ENCODE measurements around the gene SPC24. TPM values are rescaled to one million over a fixed set of nuclear protein-coding genes. Genes with fewer than 3 reads are reported as not detected.
"Not testable (repeated sequence)": the region's sequence is repeated elsewhere in the genome, so short reads cannot be mapped to it uniquely, and the experiment has no call there.

Gene SPC24
- total RNA-seq, 1 experiment from 2014 or later, result 50.6 TPM

DNA sequence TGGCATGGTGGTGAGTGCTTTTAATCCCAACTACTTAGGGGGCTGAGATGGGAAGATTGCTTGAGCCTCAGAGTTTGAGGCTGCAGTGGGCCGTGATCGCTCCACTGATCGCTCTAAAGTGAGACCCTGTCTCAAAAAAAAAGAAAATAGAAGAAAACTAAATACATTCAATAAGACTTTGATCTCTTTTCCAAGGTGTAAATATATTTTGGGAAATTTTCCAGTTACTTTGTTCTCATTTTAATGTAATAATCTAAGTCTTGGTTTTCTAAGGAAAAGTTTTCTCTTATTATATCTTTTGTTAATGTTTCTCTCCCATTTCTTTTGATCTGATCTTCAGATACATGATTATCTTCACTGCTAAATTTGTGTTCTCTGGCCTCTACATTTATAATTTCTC lies 56.7 kb downstream of the SPC24 start:
- intact Hi-C loops (cut with micrococcal nuclease; ENCODE audit: unreplicated experiment), result no loop called here
- TF ChIP-seq, protein P1, sequence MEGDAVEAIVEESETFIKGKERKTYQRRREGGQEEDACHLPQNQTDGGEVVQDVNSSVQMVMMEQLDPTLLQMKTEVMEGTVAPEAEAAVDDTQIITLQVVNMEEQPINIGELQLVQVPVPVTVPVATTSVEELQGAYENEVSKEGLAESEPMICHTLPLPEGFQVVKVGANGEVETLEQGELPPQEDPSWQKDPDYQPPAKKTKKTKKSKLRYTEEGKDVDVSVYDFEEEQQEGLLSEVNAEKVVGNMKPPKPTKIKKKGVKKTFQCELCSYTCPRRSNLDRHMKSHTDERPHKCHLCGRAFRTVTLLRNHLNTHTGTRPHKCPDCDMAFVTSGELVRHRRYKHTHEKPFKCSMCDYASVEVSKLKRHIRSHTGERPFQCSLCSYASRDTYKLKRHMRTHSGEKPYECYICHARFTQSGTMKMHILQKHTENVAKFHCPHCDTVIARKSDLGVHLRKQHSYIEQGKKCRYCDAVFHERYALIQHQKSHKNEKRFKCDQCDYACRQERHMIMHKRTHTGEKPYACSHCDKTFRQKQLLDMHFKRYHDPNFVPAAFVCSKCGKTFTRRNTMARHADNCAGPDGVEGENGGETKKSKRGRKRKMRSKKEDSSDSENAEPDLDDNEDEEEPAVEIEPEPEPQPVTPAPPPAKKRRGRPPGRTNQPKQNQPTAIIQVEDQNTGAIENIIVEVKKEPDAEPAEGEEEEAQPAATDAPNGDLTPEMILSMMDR (IDR thresholded peaks at IDR 0.05), result no peak
- TF ChIP-seq POLR2AphosphoS5 (IDR thresholded peaks at IDR 0.05; ENCODE audit: low read depth, low read length) (no peak), SIN3A (IDR thresholded peaks at IDR 0.05; ENCODE audit: borderline replicate concordance, insufficient read depth, low read depth, low read length) (no peak), TCF7L2 (IDR thresholded peaks at IDR 0.05; ENCODE audit: low read depth, low read length) (no peak)
- TF ChIP-seq, protein P2, sequence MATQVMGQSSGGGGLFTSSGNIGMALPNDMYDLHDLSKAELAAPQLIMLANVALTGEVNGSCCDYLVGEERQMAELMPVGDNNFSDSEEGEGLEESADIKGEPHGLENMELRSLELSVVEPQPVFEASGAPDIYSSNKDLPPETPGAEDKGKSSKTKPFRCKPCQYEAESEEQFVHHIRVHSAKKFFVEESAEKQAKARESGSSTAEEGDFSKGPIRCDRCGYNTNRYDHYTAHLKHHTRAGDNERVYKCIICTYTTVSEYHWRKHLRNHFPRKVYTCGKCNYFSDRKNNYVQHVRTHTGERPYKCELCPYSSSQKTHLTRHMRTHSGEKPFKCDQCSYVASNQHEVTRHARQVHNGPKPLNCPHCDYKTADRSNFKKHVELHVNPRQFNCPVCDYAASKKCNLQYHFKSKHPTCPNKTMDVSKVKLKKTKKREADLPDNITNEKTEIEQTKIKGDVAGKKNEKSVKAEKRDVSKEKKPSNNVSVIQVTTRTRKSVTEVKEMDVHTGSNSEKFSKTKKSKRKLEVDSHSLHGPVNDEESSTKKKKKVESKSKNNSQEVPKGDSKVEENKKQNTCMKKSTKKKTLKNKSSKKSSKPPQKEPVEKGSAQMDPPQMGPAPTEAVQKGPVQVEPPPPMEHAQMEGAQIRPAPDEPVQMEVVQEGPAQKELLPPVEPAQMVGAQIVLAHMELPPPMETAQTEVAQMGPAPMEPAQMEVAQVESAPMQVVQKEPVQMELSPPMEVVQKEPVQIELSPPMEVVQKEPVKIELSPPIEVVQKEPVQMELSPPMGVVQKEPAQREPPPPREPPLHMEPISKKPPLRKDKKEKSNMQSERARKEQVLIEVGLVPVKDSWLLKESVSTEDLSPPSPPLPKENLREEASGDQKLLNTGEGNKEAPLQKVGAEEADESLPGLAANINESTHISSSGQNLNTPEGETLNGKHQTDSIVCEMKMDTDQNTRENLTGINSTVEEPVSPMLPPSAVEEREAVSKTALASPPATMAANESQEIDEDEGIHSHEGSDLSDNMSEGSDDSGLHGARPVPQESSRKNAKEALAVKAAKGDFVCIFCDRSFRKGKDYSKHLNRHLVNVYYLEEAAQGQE (IDR thresholded peaks at IDR 0.05; ENCODE audit: insufficient read depth in 1 of 2, low read depth in 2 of 2, low read length in 1 of 2), result no peak
- BruUV-seq (replicated peaks), result TSS peak; percentile 6
- ATAC-seq, result no peak
- in situ Hi-C loops (cut with HindIII; ENCODE audit: low pct_unique_long_range_greater_than_20kb, low sequenced_read_pairs), result no loop called here
- H3K27me3 ChIP-seq (ENCODE audit: control insufficient read depth, insufficient read depth, low read length), result no peaks in the 10 kb centered on the region
- H3K4me3 ChIP-seq (ENCODE audit: low read depth in 2 of 2, low read length in 2 of 2), result no peak overlapping the region
- H3K9me3 ChIP-seq (ENCODE audit: control insufficient read depth, insufficient read depth, low read depth, low read length), result no peaks in the 10 kb centered on the region
- DNase-seq (ENCODE audit: low read depth, low spot score), result no peak
- H3K36me3 ChIP-seq (ENCODE audit: control insufficient read depth, insufficient read depth, low read length), result peaks cover 6% of the 10 kb centered on the region; the same call in 1 of the 2 replicates
- POLR2A ChIA-PET, result no interaction called here
- peaks cover 20% of the 10 kb centered on the region for H3K4me1 ChIP-seq (ENCODE audit: control insufficient read depth, insufficient read depth, low read length)
- H3K27ac ChIP-seq (ENCODE audit: low read length), result no peak overlapping the region
- CTCF ChIA-PET, result no interaction called here

DNA sequence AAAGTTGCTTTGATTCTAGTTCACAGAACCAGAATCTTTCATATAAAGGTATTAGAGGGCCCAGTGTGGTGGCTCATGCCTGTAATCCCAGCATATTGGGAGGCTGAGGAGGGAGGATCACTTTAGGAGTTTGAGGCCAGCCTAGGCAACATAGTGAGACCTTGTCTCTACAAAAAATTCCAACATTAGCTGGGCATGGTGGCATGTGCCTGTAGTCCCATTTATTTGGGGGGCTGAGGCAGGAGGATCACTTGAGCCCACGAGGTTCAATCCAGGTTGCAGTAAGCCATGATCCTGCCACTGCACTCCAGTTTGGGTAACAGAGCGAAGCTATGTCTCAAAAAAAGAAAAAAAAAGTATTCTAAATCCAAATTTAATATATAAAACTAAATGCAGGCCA lies 57.3 kb downstream of the SPC24 start:
- intact Hi-C loops (cut with micrococcal nuclease; ENCODE audit: unreplicated experiment), result no loop called here
- no peaks in the 10 kb centered on the region for H3K9me3 ChIP-seq (ENCODE audit: control insufficient read depth, insufficient read depth, low read depth, low read length)
- H3K27ac ChIP-seq (ENCODE audit: low read length), result no peak overlapping the region
- ChIA-PET CTCF (no interaction called here), POLR2A (no interaction called here)
- no TSS peak for BruUV-seq (replicated peaks)
- peaks cover 25% of the 10 kb centered on the region for H3K4me1 ChIP-seq (ENCODE audit: control insufficient read depth, insufficient read depth, low read length)
- peaks cover 6% of the 10 kb centered on the region; the same call in 1 of the 2 replicates for H3K36me3 ChIP-seq (ENCODE audit: control insufficient read depth, insufficient read depth, low read length)
- ATAC-seq, result no peak
- no peak for DNase-seq (ENCODE audit: low read depth, low spot score)
- no peak overlapping the region for H3K4me3 ChIP-seq (ENCODE audit: low read depth in 2 of 2, low read length in 2 of 2)
- no peaks in the 10 kb centered on the region for H3K27me3 ChIP-seq (ENCODE audit: control insufficient read depth, insufficient read depth, low read length)
- in situ Hi-C loops (cut with HindIII; ENCODE audit: low pct_unique_long_range_greater_than_20kb, low sequenced_read_pairs), result no loop called here
- TF ChIP-seq, protein P1 (IDR thresholded peaks at IDR 0.05), result no peak
- TF ChIP-seq, protein P2 (IDR thresholded peaks at IDR 0.05; ENCODE audit: insufficient read depth in 1 of 2, low read depth in 2 of 2, low read length in 1 of 2), result no peak
- TF ChIP-seq TCF7L2 (IDR thresholded peaks at IDR 0.05; ENCODE audit: low read depth, low read length) (no peak), SIN3A (IDR thresholded peaks at IDR 0.05; ENCODE audit: borderline replicate concordance, insufficient read depth, low read depth, low read length) (no peak), POLR2AphosphoS5 (IDR thresholded peaks at IDR 0.05; ENCODE audit: low read depth, low read length) (no peak)

DNA sequence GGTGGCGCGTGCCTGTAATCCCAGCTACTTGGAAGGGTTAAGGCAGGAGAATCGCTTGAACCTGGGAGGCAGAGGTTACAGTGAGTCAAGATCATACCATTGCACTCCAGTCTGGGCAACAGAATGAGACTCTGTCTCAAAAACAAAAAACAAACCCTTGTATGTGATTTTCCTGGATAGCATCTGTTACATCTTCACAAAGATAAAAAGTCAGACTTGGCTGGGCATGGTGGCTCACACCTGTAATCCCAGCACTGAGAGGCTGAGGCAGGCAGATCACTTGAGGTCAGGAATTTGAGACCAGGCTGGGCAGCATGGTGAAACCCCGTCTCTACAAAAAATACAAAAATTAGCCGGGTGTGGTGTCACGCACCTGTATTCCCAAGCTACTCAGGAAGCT lies 58.2 kb downstream of the SPC24 start:
- ATAC-seq; CTCF ChIA-PET; in situ Hi-C loops (cut with HindIII; ENCODE audit: low pct_unique_long_range_greater_than_20kb, low sequenced_read_pairs); BruUV-seq (replicated peaks); POLR2A ChIA-PET; H3K9me3 ChIP-seq (ENCODE audit: control insufficient read depth, insufficient read depth, low read depth, low read length); H3K4me3 ChIP-seq (ENCODE audit: low read depth in 2 of 2, low read length in 2 of 2); intact Hi-C loops (cut with micrococcal nuclease; ENCODE audit: unreplicated experiment); H3K36me3 ChIP-seq (ENCODE audit: control insufficient read depth, insufficient read depth, low read length); DNase-seq (ENCODE audit: low read depth, low spot score); H3K27me3 ChIP-seq (ENCODE audit: control insufficient read depth, insufficient read depth, low read length); H3K27ac ChIP-seq (ENCODE audit: low read length): not testable (repeated sequence)
- H3K4me1 ChIP-seq (ENCODE audit: control insufficient read depth, insufficient read depth, low read length), result peaks cover 34% of the 10 kb centered on the region

All from Panc1 (cell line).